Osteoblast (primary cell): ENCODE measurements around the gene ZNF618. TPM values are rescaled to one million over a fixed set of nuclear protein-coding genes. Genes with fewer than 3 reads are reported as not detected.

Source experiments
- DNase-seq: peaks from one replicate; pipeline ENCODE4 v3.0.0; 2011; ENCODE audit warnings: low spot score, mixed read lengths; ENCODE audit not compliant: insufficient read length; ENCODE audit errors: missing footprints
- H2AFZ ChIP-seq: 2 replicates; pipeline ENCODE4 v1.6.0; 2011; ENCODE audit warnings: mild to moderate bottlenecking, low read length
- H3K27ac ChIP-seq: 2 replicates; pipeline ENCODE4 v1.5.1; 2011; ENCODE audit warnings: mild to moderate bottlenecking, low read depth, low read length, moderate library complexity
- H3K27me3 ChIP-seq: 2 replicates; pipeline ENCODE4 v1.6.0; 2012; ENCODE audit warnings: mild to moderate bottlenecking, control low read depth, inconsistent platforms, low read length, moderate library complexity; ENCODE audit not compliant: insufficient read depth
- H3K36me3 ChIP-seq: 2 replicates; pipeline ENCODE4 v1.5.1; 2011; ENCODE audit warnings: mild to moderate bottlenecking, low read length, control low read depth, moderate library complexity; ENCODE audit not compliant: insufficient read depth
- H3K4me1 ChIP-seq: 2 replicates; pipeline ENCODE4 v1.5.1; 2011; ENCODE audit warnings: mild to moderate bottlenecking, low read length, control low read depth, moderate library complexity; ENCODE audit not compliant: insufficient read depth
- H3K4me2 ChIP-seq: 2 replicates; pipeline ENCODE4 v1.6.0; 2011; ENCODE audit warnings: mild to moderate bottlenecking, low read length; ENCODE audit not compliant: insufficient read depth
- H3K4me3 ChIP-seq: fragments of 200-600 bp; sonication (generic); 3 replicates; pipeline ENCODE4 v1.5.1; 2012; ENCODE audit warnings: mild to moderate bottlenecking, low read length, inconsistent platforms; ENCODE audit not compliant: insufficient read depth
- H3K79me2 ChIP-seq: 2 replicates; pipeline ENCODE4 v1.6.0; 2012; ENCODE audit warnings: mild to moderate bottlenecking, low read length, control low read depth, inconsistent platforms; ENCODE audit not compliant: insufficient read depth
- H3K9me3 ChIP-seq: 2 replicates; pipeline ENCODE4 v1.5.1; 2011; ENCODE audit warnings: low read depth, low read length, control low read depth
- H4K20me1 ChIP-seq: 2 replicates; pipeline ENCODE4 v1.6.0; 2012; ENCODE audit warnings: mild to moderate bottlenecking, low read length, control low read depth; ENCODE audit not compliant: insufficient read depth
- total RNA-seq: library from RNA; depleted of rRNA; stranded (reverse); fragments of >200 nt; gene quantifications from 2 replicates; pipeline ENCODE4 v1.2.3, GENCODE V29; 2012
- TF ChIP-seq, protein P1 (sequence below): IDR thresholded peaks from 2 replicates; pipeline ENCODE4 v1.5.1; 2011; ENCODE audit warnings: mild to moderate bottlenecking, low read depth, low read length, moderate library complexity; ENCODE audit errors: extremely low read depth

Gene ZNF618
- total RNA-seq, 1 donor: 10.1 TPM

DNA sequence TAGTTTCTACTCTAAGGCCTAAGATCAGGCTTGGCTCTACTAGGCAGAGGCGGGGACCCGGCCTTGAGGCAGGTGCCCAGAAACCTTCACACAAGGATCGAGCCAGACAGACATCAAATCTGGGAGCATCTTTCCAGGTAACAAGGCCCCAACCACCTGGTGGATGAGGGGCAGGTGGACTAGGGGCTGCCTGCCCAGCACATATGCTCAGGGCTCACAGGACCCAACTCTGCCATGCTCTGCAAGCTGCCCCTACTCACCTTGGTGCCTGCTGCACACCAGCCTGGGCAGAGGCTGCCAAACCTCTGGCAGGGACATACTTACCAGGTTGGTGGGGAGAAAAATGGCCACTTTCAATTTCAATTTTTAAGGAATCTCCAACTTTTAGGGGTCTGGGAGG lies 2.2 kb upstream of the ZNF618 start:
- Histone ChIP-seq H3K36me3 (no peaks in the 10 kb centered on the region), H2AFZ (no peak overlapping the region), H3K4me2 (no peak overlapping the region), H3K79me2 (peaks cover 21% of the 10 kb centered on the region), H3K4me1 (peaks cover 15% of the 10 kb centered on the region), H3K27ac (no peak overlapping the region), H3K9me3 (no peaks in the 10 kb centered on the region), H3K27me3 (peaks cover 11% of the 10 kb centered on the region), H4K20me1 (no peaks in the 10 kb centered on the region), H3K4me3 (no peak overlapping the region)
- DNase-seq: no peak
- TF ChIP-seq, protein P1, sequence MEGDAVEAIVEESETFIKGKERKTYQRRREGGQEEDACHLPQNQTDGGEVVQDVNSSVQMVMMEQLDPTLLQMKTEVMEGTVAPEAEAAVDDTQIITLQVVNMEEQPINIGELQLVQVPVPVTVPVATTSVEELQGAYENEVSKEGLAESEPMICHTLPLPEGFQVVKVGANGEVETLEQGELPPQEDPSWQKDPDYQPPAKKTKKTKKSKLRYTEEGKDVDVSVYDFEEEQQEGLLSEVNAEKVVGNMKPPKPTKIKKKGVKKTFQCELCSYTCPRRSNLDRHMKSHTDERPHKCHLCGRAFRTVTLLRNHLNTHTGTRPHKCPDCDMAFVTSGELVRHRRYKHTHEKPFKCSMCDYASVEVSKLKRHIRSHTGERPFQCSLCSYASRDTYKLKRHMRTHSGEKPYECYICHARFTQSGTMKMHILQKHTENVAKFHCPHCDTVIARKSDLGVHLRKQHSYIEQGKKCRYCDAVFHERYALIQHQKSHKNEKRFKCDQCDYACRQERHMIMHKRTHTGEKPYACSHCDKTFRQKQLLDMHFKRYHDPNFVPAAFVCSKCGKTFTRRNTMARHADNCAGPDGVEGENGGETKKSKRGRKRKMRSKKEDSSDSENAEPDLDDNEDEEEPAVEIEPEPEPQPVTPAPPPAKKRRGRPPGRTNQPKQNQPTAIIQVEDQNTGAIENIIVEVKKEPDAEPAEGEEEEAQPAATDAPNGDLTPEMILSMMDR: no peak

DNA sequence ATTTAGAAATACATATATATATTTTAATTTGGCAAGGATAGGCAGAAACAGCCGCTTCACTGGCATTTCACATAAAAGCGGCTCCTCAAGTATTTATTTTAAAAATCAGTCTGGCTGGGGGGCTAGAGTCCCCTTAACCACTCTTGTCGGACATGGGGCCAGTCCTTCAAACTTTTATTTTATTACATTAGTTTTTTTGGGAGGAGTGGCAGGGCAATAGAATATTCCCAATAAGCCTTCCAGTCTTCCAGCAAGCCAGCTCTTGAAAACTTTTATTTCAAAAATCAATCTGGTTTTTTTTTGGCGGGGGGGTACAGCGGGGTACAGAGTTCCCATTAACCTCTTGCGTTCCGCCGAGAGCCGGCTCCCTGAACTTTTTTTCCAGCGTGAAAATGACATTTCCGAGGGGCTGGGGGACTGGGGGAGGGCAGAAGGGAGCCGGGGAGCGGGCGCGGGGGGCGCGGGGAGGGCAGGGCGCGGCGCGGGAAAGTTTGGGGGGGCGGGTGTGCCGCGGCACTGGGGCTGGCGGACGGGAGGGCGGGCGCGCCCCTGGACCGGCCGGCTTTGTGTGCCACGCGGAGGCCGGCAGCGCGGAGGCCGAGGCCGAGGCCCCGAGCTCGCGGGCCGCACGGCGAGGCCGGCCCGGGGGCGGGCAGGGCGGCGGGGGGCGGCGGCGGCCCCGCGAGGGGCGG lies 504 bp upstream of the ZNF618 start:
- H3K9me3 ChIP-seq: no peaks in the 10 kb centered on the region
- H3K27me3 ChIP-seq: peaks cover 4% of the 10 kb centered on the region
- no peaks in the 10 kb centered on the region for H4K20me1 ChIP-seq
- peak overlapping the region; percentile 67 for H3K4me3 ChIP-seq
- H3K4me2 ChIP-seq: peak overlapping the region; percentile 79
- no peak overlapping the region for H3K27ac ChIP-seq
- H3K79me2 ChIP-seq: peaks cover 38% of the 10 kb centered on the region
- no peaks in the 10 kb centered on the region for H3K36me3 ChIP-seq
- H3K4me1 ChIP-seq: peaks cover 25% of the 10 kb centered on the region
- H2AFZ ChIP-seq: peak overlapping the region; percentile 62
- DNase-seq: peak; percentile 96
- TF ChIP-seq, protein P1: no peak

DNA sequence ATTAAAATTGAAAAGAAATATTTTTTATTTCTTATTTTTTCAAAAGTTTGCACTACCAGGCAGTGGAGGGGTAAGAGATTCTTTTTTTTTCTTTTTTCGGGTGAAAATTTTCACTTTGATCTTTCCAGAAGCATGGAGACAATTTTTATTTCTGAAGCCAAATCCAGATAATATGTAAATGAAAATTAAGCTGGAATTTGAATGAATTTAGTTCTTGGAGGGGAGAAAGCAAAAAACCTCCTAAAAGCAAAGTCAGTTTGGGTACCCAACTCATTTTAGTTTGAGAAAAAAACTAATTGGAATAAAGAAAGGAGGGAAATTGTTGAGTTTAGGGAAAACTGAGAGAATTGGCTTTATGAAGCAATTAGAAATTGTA lies 872 bp downstream of the ZNF618 start:
- Histone ChIP-seq H3K4me2 (peak overlapping the region; percentile 93), H3K4me3 (peak overlapping the region; percentile 84), H3K36me3 (no peaks in the 10 kb centered on the region), H2AFZ (peak overlapping the region; percentile 45), H3K27ac (peak overlapping the region; percentile 68), H4K20me1 (peaks cover 3% of the 10 kb centered on the region), H3K4me1 (peaks cover 25% of the 10 kb centered on the region), H3K9me3 (no peaks in the 10 kb centered on the region), H3K27me3 (no peaks in the 10 kb centered on the region), H3K79me2 (peaks cover 52% of the 10 kb centered on the region)
- TF ChIP-seq, protein P1: no peak
- no peak for DNase-seq

DNA sequence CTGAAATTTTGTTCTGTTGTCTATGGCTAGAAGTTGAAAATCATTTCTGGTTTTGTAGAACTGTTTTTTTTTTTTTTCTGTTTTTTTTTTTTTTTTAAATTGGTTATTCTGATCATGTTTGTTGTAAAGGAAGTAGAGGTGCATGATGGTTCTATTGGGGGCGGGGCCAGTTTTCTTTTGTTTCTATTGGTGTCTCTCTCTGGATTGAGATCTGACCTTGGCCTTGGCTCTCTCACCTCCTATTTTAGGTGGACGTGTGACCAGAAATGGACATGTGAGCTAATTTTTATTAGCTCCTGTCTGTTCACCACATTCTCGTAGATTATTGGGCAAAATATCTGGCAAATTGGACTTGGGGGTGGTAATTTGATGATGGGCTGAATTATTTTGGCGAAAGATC lies 3.2 kb downstream of the ZNF618 start:
- Histone ChIP-seq H3K9me3 (no peaks in the 10 kb centered on the region), H4K20me1 (peaks cover 3% of the 10 kb centered on the region), H3K4me3 (peak overlapping the region; percentile 22), H3K79me2 (peaks cover 75% of the 10 kb centered on the region), H3K27ac (peak overlapping the region; percentile 55), H3K27me3 (no peaks in the 10 kb centered on the region), H3K4me2 (peak overlapping the region; percentile 69), H3K4me1 (peaks cover 30% of the 10 kb centered on the region), H3K36me3 (no peaks in the 10 kb centered on the region), H2AFZ (no peak overlapping the region)
- TF ChIP-seq, protein P1: no peak
- DNase-seq: no peak
